Stimulated activated CD4-positive, alpha-beta T cell treated with anti-CD3 and anti-CD28 coated beads, Interleukin-1b, Interleukin-23, amount 100 ng/mL, for 24 hours (primary cell): ENCODE results near the gene PADI4.
"Not testable (repeated sequence)": the region's sequence is repeated elsewhere in the genome, so short reads cannot be mapped to it uniquely, and the experiment has no call there.

Experiments
- DNase-seq, 4 experiments: peaks; one replicate each; pipeline ENCODE4 v3.0.0-alpha.2; 2020; ENCODE audit warnings: low read depth in 4 of 4, low spot score in 1 of 4

The PADI4 gene

DNA sequence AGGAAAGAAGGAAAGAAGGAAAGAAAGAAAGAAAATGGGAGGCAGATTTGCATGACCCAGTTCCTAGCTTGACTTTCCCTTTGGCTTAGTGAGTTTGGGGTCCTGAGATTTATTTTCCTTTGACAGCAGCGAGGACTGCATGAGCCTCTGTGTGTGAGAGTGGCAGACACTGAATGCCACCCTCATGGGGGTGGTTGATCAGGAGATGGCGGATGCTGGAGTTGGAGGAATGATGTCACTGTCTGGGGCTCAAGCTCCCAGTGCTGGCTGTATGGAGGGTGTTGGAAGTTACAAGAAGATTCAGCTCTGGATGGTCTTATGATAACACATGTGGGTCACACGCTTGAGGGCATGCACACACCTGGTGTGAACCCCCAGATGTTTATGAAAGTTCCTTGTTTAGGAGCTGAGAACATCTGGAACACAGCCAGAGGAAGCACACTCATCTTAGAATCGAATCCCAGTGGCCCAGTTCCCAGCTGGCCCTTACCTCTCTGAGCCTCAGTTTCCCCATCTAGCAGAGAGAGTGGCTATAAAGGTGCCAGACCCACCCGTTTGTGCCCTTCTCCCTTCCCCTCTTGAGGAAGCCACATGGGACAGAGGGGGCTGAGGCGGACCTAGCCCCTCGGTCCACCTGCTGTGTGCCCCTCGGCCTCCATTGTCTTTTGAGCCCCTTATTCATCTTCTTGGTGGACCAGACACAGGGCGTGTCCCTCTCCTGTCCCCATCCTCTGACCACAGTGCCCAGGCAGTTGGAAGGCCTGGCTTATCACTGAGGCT is 5.7 kb downstream of the PADI4 start:
- no peak for DNase-seq

DNA sequence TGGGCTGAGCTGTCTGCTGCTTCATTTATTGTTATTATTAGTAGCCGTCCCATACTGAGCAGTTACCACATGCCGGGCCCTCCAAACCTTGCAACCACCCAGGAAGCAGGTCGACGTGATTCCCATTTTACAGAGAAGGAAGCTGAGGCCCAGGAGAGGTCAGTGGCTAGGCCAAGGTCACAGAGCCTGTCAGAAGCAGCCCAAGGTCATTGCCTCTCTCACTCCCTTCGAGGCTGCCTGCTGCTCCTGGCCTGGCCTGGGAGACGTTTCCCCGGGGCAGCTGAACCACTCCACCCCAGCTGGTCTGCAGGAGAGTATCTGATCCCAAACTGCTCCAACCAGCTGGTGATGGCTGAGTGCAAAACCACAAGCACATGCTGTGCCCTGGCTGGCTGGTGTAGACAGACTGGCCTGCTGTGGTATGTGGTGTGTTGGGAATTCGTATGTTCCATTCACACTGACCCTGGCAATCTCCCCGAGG is 6.5 kb downstream of the PADI4 start:
- no peak for DNase-seq

DNA sequence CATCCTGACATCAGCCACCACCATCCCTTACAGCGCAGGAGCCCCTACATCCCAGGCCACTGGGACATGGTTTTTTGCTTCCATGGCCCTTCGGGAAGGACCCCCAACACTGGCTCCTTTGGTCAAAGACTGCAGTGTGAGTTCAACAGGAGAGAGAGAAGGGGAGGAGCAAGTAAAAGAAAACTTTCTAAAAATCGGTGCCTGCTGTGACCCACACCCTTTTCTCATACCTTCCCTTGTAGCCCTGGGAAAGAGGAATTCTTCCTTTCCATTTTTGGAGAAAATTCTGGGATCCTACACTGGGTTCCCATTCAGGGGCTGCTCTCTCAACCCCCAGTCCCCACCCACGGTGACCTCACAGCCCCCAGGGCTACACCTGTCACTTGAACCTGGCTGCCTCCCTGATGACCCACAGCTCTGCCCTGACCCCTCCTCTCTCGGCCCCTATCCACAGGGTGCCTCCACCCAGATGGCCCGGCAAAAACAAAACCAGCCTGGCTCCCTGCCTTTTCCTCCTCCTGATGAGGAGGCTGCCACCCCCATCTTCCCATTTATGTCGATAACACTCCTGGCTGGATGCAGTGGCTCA is 7.6 kb downstream of the PADI4 start:
- DNase-seq: no peak

DNA sequence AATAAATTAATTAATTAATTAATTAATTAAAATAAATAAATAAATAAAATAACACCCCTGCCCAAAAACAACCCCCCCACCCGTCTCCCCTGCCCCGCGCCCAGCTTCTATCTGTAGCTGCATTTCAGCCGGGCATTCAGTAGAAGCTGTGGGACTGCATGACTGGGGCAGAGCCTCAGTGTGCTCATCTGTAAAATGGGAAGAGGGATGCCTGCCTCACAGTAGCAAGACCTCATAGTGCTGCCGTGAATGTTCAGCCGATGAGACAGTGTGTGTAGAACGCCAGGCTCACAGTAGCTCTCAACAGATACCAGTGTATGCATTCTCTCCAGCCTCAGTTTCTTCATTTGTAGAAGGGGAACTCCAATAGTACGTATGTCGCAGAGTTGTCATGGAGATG is 8.7 kb downstream of the PADI4 start:
- DNase-seq: no peak

DNA sequence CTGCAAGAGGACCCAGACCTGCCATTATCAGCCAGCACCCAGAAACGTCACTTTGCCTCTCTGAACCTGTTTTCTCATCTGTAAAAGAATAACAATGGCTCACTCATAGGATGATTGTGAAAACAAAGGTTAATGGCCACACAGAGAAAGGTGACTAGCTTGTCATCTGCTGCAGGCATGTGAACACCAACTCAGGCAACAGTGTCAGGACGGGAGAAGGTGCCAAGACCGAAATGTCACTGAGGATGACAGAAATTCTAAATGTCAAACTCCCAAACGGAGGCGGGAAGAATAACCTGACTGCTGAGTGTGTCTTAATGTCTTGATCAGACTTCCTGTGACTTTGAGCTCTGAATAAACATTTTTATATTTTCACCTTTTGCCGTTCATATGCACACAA is 10.3 kb downstream of the PADI4 start:
- DNase-seq: no peak

DNA sequence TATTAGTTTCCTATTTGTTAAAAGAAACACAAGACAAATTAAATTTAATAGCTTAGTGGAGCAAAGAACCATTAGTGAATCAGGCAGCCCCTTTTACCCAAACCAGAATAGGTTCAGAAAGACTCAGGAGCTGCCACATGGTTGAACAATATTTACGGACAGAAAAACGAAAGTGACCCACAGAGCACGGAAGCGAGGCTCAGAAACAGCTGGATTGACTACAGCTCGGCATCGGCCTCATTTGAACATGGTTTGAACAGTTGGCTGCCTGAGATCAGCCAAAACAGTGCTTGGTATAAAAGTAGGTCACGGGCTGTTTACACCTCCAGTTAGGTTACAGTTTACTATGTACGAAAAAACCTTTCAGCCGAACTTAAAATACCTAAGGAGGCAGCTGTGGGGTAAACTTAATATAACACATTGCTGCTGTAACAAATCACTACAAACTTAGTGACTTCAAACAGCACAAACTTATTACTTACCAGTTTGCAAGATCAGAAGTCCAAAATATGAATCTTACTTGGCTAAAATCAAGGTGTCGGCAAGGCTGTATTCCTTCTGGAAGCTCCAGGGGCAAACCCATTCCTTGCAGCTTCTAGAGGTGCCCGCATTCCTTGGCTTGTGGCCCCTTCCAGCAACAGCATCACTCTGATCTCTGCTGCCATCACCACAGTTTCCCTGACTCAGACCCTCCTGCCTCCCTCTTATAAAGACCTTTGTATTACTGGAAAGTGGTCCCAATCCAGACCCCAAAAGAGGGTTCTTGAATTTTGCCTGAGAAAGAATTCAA is 11.8 kb downstream of the PADI4 start:
- DNase-seq: no peak

DNA sequence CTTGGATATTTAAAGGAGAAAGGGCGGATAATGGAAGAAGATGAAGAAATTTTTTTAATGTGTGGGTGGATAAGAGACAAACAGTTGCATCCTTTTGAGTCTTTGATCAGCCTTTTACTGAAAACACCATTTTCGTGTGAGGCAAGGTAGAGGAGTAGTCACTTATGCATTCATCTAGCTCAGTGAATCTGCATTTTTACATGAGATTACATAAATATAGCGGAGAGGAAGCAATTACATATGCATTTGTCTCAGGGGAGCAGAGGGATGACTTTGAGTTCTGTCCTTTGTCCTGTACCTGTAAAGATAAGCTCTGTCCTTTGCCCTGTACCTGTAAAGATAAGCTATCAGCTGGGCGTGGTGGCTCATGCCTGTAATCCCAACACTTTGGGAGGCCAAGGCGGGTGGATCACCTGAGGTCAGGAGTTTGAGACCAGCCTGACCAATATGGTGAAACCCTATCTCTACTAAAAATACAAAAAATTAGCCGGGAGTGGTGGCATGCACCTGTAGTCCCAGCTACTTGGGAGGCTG is 13.9 kb downstream of the PADI4 start:
- not testable (repeated sequence) for DNase-seq

DNA sequence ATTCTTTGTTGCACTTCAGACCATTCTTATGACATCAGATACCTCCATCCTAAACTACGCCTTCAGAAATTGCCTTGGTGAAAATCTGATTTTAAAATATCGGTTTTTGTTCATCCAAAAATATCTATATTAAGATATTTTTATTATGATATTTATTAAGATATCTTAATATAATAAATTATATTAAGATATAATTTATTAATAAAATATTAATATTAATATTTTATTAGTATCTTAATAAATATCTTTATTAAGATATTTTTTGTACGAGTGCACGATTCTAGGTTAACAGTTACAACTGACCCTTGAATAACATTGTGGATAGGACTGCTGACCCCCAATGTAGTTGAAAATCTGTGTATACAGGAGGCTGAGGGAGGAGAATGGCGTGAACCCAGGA is 20.9 kb downstream of the PADI4 start:
- DNase-seq: no peak

DNA sequence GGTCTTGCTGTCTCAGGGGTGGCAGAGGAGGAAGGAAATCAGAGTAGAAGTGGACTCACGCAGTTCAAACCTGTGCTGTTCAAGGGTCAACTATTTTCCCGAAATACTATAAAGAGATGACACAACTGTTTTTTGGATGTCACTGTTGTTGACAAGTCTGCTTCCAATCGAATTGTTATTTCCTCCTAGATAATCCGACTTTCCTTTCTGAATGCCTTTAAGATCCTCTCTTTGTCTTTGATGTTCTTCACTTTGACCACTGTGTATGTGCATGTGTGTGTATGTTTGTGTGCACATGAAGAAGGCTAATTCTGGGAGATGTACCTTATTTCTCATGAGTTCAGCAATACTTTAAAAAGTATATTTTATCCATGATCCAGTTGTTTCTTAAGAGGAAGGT is 21.6 kb downstream of the PADI4 start:
- DNase-seq: no peak

DNA sequence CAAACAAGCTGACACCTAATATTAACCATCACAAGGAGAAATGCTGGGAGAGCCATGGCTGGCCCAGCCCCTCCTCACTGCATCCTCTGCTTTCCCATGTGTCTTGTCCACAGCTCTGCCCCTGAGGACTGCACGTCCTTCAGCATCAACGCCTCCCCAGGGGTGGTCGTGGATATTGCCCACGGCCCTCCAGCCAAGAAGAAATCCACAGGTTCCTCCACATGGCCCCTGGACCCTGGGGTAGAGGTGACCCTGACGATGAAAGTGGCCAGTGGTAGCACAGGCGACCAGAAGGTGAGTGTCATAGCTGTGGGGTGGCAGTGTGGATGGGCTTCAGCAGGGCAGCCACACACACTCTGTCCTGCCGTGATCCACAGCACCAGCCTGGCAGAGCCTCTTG is 22.9 kb downstream of the PADI4 start:
- DNase-seq: no peak

DNA sequence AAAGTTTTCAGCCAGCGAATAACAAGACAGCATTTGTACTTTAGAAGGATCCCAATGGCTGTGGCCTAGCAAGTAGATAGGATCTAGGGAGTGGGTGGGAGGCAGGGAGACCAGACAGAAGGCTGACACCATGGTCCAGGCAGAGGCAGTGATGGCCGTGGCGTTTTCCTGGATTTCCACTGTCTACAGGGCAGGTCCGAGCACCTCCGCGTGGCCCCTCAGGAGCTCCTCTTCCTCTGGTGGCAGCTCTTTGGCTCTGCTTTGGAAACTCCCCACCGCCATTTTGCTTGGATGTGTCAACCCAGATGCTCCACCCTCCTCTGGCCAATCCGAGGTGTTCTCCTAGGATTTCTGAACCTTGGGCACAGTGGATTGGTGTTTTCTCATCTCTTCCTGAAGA is 25.1 kb downstream of the PADI4 start:
- DNase-seq: no peak

DNA sequence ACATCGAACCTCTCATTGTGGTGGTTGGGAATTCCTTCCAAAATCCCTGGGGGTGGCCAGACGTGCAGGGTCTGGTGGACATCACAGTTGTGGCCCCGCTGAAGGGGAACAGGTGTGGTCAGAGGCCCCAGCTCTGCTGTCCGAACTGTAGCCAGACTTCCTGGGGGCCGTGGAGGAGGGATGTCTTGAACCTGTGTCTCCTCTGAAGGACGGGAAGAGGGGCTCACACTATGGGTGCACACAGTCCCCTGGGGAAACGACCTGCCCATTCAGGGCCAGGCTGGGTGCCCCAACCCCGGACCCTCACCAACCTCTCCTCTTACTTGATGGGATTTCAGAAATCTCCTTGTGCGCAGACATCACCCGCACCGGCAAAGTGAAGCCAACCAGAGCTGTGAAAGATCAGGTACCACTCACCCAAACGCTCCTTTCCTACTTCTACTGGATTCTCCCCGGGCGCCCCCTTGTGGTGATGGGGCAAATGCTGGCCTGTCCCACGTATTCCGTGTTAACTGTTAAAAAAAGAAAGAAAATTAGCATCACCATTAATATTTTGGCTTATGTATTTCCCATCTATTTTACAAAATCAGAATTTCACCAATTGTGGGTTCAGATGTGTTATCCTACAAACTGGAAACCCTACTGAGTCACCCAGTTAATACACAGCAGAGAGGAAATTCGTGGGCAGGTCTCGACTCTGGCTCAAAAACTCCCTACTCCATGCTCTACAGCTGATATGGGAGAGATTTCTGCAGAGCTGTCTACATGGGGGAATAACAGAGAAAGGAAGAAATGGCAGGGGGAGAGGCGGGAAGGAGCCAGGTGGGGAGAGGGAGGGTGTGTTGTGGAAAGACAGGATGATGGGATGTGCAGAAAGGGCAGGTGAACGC is 28.1 kb downstream of the PADI4 start:
- DNase-seq: peak; percentile 39 to 62 (median 52)

DNA sequence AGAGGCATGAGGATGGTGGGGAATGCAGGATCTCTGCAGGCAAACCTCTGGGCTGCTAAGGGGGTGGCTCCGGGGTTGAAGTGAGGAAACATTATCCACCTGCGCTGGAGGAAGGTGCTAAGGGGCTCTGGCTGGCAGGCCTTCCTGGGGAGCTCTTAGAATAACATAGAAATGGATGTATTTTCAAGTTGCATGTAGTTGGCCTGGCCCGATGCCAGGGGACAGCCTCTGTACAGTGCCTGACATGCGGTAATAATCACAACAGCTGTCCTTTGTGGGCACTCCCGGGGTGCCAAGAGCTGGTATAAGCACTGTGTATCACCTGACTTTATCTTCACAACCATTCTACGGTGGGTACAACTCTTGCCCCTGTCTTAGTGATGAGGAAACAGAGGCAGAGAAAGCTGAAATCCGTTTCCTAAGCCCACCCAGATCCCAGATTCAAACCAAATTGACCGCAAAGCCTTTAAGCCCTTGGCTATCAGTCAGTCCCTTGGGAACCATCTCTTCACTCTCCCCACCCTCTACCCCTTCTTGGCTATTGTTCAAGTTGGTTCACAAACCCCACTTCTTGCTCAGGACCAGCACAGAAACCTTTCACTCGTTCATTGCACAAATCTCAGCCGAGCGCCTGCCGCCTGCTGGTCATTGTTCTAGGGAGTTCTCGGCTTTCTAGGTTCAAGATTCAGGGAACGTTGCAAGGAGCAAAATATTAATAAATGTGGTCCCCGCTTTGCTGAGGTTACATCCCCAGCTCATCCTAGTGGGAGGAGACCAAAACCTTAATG is 30.9 kb downstream of the PADI4 start:
- no peak for DNase-seq

DNA sequence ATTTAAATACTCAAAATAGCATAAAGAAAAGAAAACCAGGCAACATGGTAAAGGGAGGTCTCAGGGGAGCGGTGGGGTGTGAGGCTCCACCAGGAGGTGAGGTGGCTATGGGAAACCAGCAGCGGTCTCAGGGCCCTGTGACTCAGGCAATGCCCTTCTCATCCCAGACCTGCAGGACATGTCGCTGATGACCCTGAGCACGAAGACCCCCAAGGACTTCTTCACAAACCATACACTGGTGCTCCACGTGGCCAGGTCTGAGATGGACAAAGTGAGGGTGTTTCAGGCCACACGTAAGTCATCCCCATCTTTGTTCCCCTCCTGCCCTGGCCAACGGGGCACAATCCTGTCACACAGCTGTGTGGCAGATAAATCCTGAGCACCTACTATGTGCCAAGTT is 31.5 kb downstream of the PADI4 start:
- no peak for DNase-seq

DNA sequence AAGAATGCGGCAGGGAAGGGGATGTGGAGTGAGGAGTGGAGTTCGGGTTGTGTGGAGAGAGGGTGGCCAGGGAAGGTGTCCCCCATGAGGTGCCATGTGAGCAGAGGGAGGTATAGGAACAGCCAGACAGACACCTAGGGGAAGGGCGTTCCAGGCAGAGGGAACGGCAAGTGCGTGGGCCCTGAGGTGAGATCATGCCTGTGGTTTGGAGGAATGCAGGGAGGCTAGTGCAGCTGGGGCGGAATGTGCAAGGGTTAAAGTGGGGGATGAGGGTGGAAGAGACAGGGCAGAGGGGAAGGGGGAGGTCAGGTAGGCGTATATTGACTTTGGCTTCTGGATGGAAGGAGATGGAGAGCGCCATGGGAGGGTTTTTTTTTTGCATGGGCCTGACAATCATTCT is 32.4 kb downstream of the PADI4 start:
- DNase-seq: no peak

DNA sequence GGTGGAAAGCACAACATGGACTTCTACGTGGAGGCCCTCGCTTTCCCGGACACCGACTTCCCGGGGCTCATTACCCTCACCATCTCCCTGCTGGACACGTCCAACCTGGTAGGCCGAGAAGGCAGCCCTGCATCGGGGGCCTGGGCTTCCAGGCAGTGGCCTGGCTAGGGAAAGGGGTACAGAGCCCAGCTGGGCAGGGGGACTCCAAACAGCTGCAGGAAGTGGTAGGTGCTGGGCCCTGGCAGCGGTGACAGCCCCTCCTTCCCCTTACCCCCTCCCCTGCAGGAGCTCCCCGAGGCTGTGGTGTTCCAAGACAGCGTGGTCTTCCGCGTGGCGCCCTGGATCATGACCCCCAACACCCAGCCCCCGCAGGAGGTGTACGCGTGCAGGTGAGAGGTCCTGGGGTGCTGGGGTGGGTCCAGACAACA is 34.0 kb downstream of the PADI4 start:
- DNase-seq: no peak

DNA sequence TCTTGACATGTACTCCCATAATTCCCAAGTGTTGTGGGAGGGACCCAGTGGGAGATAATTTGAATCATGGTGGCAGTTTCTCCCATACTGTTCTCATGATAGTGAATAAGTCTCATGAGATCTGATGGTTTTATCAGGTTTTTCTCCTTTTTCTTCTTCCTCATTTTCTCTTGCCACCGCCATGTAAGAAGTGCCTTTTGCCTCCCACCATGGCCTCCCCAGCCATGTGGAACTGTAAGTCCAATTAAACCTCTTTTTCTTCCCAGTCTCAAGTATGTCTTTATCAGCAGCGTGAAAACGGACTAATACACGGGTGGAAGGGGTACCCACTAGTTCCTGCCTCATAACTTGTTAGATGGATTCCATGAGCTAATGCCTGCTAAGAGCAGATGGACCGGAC is 37.5 kb downstream of the PADI4 start:
- not testable (repeated sequence) for DNase-seq

DNA sequence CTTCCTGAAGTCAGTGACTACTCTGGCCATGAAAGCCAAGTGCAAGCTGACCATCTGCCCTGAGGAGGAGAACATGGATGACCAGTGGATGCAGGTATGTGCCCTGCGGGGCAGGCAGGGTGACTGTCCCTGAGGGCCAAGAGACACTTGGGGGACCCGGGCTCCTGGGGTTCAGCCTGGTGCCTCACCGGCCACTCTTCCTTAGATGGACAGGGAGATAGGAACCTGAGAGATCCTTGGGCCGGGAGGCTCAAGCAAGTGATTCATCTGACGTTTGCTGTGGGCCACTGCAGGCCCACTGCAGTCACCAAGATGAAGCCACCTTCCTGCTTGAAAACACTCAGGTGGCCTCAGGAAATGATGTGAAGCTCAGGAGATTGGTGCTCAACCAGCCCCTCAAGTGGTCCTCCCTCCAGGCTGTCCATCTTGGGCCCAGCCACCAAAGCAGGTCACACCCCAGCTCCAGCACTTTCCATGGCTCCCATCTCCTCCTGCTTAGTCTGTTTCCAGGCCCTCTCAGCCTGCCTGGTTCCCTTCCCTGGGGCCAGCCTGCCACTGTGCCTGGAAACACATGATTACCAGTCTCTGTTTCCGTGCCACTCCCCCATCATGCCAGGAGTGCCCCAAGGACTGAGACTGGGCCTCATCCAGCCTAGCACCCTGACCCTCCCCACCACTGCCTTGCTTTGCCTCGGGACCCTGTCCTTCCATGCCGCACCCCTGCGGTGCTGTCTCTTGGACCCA is 38.2 kb downstream of the PADI4 start:
- DNase-seq: no peak
